HepG2 (cell line): Measurements from ENCODE around the gene LCLAT1. TPM values are rescaled to one million over a fixed set of nuclear protein-coding genes. Genes with fewer than 3 reads are reported as not detected.

Experiments used
- ATF1 ChIP-seq: IDR thresholded peaks from 2 replicates; pipeline ENCODE4 v1.6.1; 2016; ENCODE audit warnings: mild to moderate bottlenecking, control low read depth
- KDM6A ChIP-seq: IDR thresholded peaks from 2 replicates; pipeline ENCODE4 v1.6.1; 2016; ENCODE audit warnings: low read depth
- KLF15 ChIP-seq: sonication (generic); formaldehyde crosslinking; IDR thresholded peaks from 2 replicates; pipeline ENCODE4 v1.8.1; 2023; ENCODE audit warnings: borderline replicate concordance, mild to moderate bottlenecking, inconsistent platforms, missing genetic modification reagents, mixed read lengths
- MLLT10 ChIP-seq: sonication (generic); formaldehyde crosslinking; IDR thresholded peaks from 2 replicates; pipeline ENCODE4 v1.4.0; 2020; ENCODE audit warnings: missing genetic modification reagents
- NKX3-1 ChIP-seq: sonication (generic); formaldehyde crosslinking; IDR thresholded peaks from 2 replicates; pipeline ENCODE4 v1.5.0; 2020; ENCODE audit warnings: missing genetic modification reagents
- NPAS2 ChIP-seq: sonication (generic); formaldehyde crosslinking; IDR thresholded peaks from 2 replicates; pipeline ENCODE4 v1.8.0; 2022; ENCODE audit warnings: mild to moderate bottlenecking, missing genetic modification reagents, borderline replicate concordance
- SALL1 ChIP-seq: sonication (generic); formaldehyde crosslinking; IDR thresholded peaks from 2 replicates; pipeline ENCODE4 v1.8.0; 2022; ENCODE audit warnings: mild to moderate bottlenecking, missing genetic modification reagents
- SIX1 ChIP-seq: sonication (generic); formaldehyde crosslinking; IDR thresholded peaks from 2 replicates; pipeline ENCODE4 v1.4.0; 2020; ENCODE audit warnings: missing genetic modification reagents, borderline replicate concordance
- SUZ12 ChIP-seq: fragments of 150-350 bp; IDR thresholded peaks from 2 replicates; pipeline ENCODE4 v1.6.1; 2014; ENCODE audit warnings: low read depth, low read length
- XBP1 ChIP-seq: sonication (generic); formaldehyde crosslinking; IDR thresholded peaks from 2 replicates; pipeline ENCODE4 v1.5.0; 2020; ENCODE audit warnings: missing genetic modification reagents
- ZFYVE20 ChIP-seq: sonication (generic); formaldehyde crosslinking; IDR thresholded peaks from 2 replicates; pipeline ENCODE4 v1.8.0; 2023; ENCODE audit warnings: low read depth, mild to moderate bottlenecking, moderate library complexity, missing genetic modification reagents, borderline replicate concordance
- ZNF367 ChIP-seq: sonication (generic); formaldehyde crosslinking; IDR thresholded peaks from 2 replicates; pipeline ENCODE4 v1.4.0; 2020; ENCODE audit warnings: missing genetic modification reagents, borderline replicate concordance
- ZNF543 ChIP-seq: sonication (generic); formaldehyde crosslinking; IDR thresholded peaks from 2 replicates; pipeline ENCODE4 v1.4.0; 2020; ENCODE audit warnings: mild to moderate bottlenecking, missing genetic modification reagents
- ZNF747 ChIP-seq: sonication (generic); formaldehyde crosslinking; IDR thresholded peaks from 2 replicates; pipeline ENCODE4 v1.8.1; 2023; ENCODE audit warnings: missing genetic modification reagents, mild to moderate bottlenecking, borderline replicate concordance
- ZNF841 ChIP-seq: sonication (generic); formaldehyde crosslinking; IDR thresholded peaks from 2 replicates; pipeline ENCODE4 v1.8.1; 2023; ENCODE audit warnings: missing genetic modification reagents, borderline replicate concordance
- polyA plus RNA-seq, 8 experiments: library from polyadenylated mRNA; depleted of rRNA in 3 of 8; stranded (reverse) in 7 of 8; unstranded in 1 of 8; fragments of >200 nt; fragmentation: Illumina TruSeq in 4 of 8; extraction: Trizol in 4 of 8; gene quantifications; 2 replicates each; pipeline versions ENCODE4 v1.2.1 to v1.2.3, GENCODE V29; 2011 to 2016; ENCODE audit warnings: low read depth in 4 of 8, missing spikeins in 1 of 8, mixed read lengths in 1 of 8; ENCODE audit not compliant: insufficient read depth in 1 of 8
- total RNA-seq, 5 experiments: library from RNA; depleted of rRNA; stranded (reverse); fragments of >200 nt; fragmentation: Illumina TruSeq; extraction: Trizol; gene quantifications; 2 replicates each; pipeline ENCODE4 v1.2.3, GENCODE V29; 2016; ENCODE audit warnings: low read depth in 1 of 5
- TF ChIP-seq, protein P1 (sequence below): sonication (generic); formaldehyde crosslinking; IDR thresholded peaks from 2 replicates; pipeline ENCODE4 v1.4.0; 2020; ENCODE audit warnings: missing genetic modification reagents, mild to moderate bottlenecking, borderline replicate concordance
- TF ChIP-seq, protein P2 (sequence below): sonication (generic); formaldehyde crosslinking; IDR thresholded peaks from 2 replicates; pipeline ENCODE4 v1.4.0; 2020; ENCODE audit warnings: missing genetic modification reagents; ENCODE audit errors: not compliant biosample characterization
- TF ChIP-seq, protein P3 (sequence below): IDR thresholded peaks from 2 replicates; pipeline ENCODE4 v1.6.1; 2016; ENCODE audit warnings: mild to moderate bottlenecking
- TF ChIP-seq, protein P4 (sequence below): sonication (generic); formaldehyde crosslinking; IDR thresholded peaks from 2 replicates; pipeline ENCODE4 v1.4.0; 2020; ENCODE audit warnings: missing genetic modification reagents, borderline replicate concordance

LCLAT1 gene
- total and polyA plus RNA-seq, 2 of the 13 experiments (the other 11 are each of a cell fraction or from before 2014, with no cell fraction given): 18.0 to 28.0 TPM

DNA sequence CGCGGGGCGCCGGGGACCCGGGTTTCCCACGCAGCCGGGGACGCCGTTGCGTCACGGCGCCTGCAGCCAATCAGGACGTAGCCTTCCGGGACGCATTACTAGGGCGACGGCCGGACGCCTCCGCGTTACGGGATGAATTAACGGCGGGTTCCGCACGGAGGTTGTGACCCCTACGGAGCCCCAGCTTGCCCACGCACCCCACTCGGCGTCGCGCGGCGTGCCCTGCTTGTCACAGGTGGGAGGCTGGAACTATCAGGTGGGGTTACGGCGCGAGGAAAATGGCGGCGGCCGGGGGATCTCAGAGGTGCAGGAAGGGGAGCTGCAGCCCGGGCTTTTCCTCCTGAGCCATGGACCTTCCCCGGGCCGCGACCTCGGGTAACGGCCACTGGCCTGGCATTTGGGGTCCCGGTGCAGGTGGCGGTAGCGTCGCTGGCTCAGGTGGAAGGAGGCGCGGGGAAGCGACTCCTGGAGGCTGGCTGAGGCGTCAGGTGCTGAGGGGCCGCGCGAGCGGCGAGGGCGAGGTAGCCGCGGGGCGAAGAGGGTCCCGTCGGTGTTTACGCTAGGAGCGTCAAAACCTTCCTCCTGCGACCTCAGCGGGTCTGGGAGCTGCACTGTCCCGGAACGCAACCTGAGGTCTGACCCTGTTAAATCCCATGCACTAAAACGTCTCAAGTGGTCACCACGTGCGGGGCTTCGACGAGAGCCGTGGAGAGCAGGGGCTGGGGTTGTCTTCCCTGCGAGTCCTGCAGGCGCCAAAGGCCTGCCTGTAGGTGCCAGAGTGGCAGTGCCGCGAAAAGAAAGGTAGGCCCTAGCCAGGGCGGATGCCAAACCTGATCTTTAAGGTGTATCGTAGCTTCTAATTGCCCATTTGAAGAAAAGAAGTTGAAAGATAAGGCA is at the start of gene LCLAT1 (continued):
- peak; percentile 98 for TF ChIP-seq KLF15 (CRISPR knock-in tag)
- TF ChIP-seq NPAS2 (CRISPR knock-in tag): peak; percentile 72; the same call in 1 of the 2 replicates
- peak; percentile 82; the same call in 1 of the 2 replicates for TF ChIP-seq ZNF367 (CRISPR knock-in tag)
- TF ChIP-seq, protein P1, sequence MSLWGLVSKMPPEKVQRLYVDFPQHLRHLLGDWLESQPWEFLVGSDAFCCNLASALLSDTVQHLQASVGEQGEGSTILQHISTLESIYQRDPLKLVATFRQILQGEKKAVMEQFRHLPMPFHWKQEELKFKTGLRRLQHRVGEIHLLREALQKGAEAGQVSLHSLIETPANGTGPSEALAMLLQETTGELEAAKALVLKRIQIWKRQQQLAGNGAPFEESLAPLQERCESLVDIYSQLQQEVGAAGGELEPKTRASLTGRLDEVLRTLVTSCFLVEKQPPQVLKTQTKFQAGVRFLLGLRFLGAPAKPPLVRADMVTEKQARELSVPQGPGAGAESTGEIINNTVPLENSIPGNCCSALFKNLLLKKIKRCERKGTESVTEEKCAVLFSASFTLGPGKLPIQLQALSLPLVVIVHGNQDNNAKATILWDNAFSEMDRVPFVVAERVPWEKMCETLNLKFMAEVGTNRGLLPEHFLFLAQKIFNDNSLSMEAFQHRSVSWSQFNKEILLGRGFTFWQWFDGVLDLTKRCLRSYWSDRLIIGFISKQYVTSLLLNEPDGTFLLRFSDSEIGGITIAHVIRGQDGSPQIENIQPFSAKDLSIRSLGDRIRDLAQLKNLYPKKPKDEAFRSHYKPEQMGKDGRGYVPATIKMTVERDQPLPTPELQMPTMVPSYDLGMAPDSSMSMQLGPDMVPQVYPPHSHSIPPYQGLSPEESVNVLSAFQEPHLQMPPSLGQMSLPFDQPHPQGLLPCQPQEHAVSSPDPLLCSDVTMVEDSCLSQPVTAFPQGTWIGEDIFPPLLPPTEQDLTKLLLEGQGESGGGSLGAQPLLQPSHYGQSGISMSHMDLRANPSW (CRISPR knock-in tag): no peak
- TF ChIP-seq MLLT10 (CRISPR knock-in tag): no peak
- TF ChIP-seq ZFYVE20: peak; percentile 97; the same call in 1 of the 2 replicates
- peak; percentile 98 for TF ChIP-seq NKX3-1 (CRISPR knock-in tag)
- TF ChIP-seq, protein P2, sequence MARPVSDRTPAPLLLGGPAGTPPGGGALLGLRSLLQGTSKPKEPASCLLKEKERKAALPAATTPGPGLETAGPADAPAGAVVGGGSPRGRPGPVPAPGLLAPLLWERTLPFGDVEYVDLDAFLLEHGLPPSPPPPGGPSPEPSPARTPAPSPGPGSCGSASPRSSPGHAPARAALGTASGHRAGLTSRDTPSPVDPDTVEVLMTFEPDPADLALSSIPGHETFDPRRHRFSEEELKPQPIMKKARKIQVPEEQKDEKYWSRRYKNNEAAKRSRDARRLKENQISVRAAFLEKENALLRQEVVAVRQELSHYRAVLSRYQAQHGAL (CRISPR knock-in tag): peak; percentile 75
- TF ChIP-seq XBP1 (CRISPR knock-in tag): 0 out of 2 replicates have a peak, but pooled peaks have one; percentile 80
- no peak for TF ChIP-seq KDM6A (CRISPR knock-in tag)
- peak; percentile 84 for TF ChIP-seq SALL1 (CRISPR knock-in tag)
- TF ChIP-seq ZNF747 (CRISPR knock-in tag): peak; percentile 98
- TF ChIP-seq ZNF841 (CRISPR knock-in tag): peak; percentile 96; the same call in 1 of the 2 replicates
- peak; percentile 94 for TF ChIP-seq ATF1 (CRISPR knock-in tag)
- no peak for TF ChIP-seq SUZ12
- TF ChIP-seq, protein P3, sequence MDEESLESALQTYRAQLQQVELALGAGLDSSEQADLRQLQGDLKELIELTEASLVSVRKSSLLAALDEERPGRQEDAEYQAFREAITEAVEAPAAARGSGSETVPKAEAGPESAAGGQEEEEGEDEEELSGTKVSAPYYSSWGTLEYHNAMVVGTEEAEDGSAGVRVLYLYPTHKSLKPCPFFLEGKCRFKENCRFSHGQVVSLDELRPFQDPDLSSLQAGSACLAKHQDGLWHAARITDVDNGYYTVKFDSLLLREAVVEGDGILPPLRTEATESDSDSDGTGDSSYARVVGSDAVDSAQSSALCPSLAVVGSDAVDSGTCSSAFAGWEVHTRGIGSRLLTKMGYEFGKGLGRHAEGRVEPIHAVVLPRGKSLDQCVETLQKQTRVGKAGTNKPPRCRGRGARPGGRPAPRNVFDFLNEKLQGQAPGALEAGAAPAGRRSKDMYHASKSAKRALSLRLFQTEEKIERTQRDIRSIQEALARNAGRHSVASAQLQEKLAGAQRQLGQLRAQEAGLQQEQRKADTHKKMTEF (CRISPR knock-in tag): peak; percentile 72
- TF ChIP-seq SIX1 (CRISPR knock-in tag): peak; percentile 60; the same call in 1 of the 2 replicates
- TF ChIP-seq, protein P4, sequence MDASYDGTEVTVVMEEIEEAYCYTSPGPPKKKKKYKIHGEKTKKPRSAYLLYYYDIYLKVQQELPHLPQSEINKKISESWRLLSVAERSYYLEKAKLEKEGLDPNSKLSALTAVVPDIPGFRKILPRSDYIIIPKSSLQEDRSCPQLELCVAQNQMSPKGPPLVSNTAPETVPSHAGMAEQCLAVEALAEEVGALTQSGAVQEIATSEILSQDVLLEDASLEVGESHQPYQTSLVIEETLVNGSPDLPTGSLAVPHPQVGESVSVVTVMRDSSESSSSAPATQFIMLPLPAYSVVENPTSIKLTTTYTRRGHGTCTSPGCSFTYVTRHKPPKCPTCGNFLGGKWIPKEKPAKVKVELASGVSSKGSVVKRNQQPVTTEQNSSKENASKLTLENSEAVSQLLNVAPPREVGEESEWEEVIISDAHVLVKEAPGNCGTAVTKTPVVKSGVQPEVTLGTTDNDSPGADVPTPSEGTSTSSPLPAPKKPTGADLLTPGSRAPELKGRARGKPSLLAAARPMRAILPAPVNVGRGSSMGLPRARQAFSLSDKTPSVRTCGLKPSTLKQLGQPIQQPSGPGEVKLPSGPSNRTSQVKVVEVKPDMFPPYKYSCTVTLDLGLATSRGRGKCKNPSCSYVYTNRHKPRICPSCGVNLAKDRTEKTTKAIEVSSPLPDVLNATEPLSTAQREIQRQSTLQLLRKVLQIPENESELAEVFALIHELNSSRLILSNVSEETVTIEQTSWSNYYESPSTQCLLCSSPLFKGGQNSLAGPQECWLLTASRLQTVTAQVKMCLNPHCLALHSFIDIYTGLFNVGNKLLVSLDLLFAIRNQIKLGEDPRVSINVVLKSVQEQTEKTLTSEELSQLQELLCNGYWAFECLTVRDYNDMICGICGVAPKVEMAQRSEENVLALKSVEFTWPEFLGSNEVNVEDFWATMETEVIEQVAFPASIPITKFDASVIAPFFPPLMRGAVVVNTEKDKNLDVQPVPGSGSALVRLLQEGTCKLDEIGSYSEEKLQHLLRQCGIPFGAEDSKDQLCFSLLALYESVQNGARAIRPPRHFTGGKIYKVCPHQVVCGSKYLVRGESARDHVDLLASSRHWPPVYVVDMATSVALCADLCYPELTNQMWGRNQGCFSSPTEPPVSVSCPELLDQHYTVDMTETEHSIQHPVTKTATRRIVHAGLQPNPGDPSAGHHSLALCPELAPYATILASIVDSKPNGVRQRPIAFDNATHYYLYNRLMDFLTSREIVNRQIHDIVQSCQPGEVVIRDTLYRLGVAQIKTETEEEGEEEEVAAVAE (CRISPR knock-in tag): peak; percentile 48
- TF ChIP-seq ZNF543: peak; percentile 95
